ENCODE measurements around the gene SVOP. TPM values are rescaled to one million over a fixed set of nuclear protein-coding genes. Genes with fewer than 3 reads are reported as not detected.

SVOP gene
- total and polyA plus RNA-seq, 2 donors (not counting 1 experiment from before 2014, with no cell fraction given) = not detected

DNA sequence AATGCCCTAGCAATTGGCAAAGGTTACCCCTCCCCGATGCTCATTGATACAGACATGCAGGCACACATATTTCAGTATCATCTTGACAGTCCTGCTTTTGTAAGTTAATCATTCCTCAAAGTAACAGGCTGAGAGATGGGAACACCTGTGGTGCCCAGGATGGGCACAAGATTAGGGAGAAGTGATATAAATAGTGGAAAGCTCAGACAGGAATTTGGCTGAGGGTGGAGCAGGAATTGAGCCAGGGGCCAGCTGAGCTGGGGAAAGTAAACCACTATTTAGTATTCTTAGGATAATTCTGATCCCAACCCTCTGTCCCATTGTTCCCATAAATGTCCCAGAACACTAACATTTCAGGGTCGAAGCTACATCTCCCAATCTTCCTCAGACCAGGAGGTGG is 102.7 kb downstream of the SVOP start:
- Histone ChIP-seq H3K4me1 (ENCODE audit: control insufficient read depth, extremely low read depth, insufficient read depth, low read length) (no peaks in the 10 kb centered on the region), H3K79me2 (ENCODE audit: control insufficient read depth, insufficient read depth, low read length) (no peaks in the 10 kb centered on the region), H3K27ac (ENCODE audit: insufficient read depth, low read length) (no peak overlapping the region), H3K9ac (ENCODE audit: insufficient read depth, low read length) (no peak overlapping the region), H3K36me3 (ENCODE audit: control insufficient read depth, insufficient read depth, low read length) (no peaks in the 10 kb centered on the region), H3K4me2 (ENCODE audit: extremely low read depth, insufficient read depth, low read length) (no peak overlapping the region), H3K27me3 (ENCODE audit: control insufficient read depth, insufficient read depth, low read length) (no peaks in the 10 kb centered on the region), H2AFZ (ENCODE audit: low read length) (no peak overlapping the region), H3K4me3 (replicated peaks in 1 of 4; ENCODE audit: control extremely low read depth in 1 of 4, insufficient read depth in 1 of 4, low read depth in 3 of 4, low read length in 4 of 4) (no peak overlapping the region), H3K9me3 (ENCODE audit: control insufficient read depth, insufficient read depth, low read depth, low read length) (no peaks in the 10 kb centered on the region), H4K20me1 (ENCODE audit: control insufficient read depth, extremely low read depth, insufficient read depth, low read length) (no peaks in the 10 kb centered on the region)
- TF ChIP-seq EZH2 (IDR thresholded peaks at IDR 0.05; ENCODE audit: low read length, missing control alignments) = no peak
- TF ChIP-seq CTCF (conservative IDR thresholded peaks at IDR 0.05 in 1 of 2, IDR thresholded peaks at IDR 0.05 in 1 of 2; ENCODE audit: low read depth in 1 of 2, low read length in 2 of 2) = no peak
- DNase-seq (ENCODE audit: low read depth in 2 of 2) = no peak

GRCh38 chr12:108916336-108916735 is 104.5 kb downstream of the SVOP start:
- TF ChIP-seq CTCF (conservative IDR thresholded peaks at IDR 0.05 in 1 of 2, IDR thresholded peaks at IDR 0.05 in 1 of 2; ENCODE audit: low read depth in 1 of 2, low read length in 2 of 2) = no peak
- no peak for TF ChIP-seq EZH2 (IDR thresholded peaks at IDR 0.05; ENCODE audit: low read length, missing control alignments)
- Histone ChIP-seq H3K4me2 (ENCODE audit: extremely low read depth, insufficient read depth, low read length) (no peak overlapping the region), H3K79me2 (ENCODE audit: control insufficient read depth, insufficient read depth, low read length) (no peaks in the 10 kb centered on the region), H3K27ac (ENCODE audit: insufficient read depth, low read length) (no peak overlapping the region), H3K27me3 (ENCODE audit: control insufficient read depth, insufficient read depth, low read length) (no peaks in the 10 kb centered on the region), H3K4me3 (replicated peaks in 1 of 4; ENCODE audit: control extremely low read depth in 1 of 4, insufficient read depth in 1 of 4, low read depth in 3 of 4, low read length in 4 of 4) (no peak overlapping the region), H3K9me3 (ENCODE audit: control insufficient read depth, insufficient read depth, low read depth, low read length) (no peaks in the 10 kb centered on the region), H3K9ac (ENCODE audit: insufficient read depth, low read length) (no peak overlapping the region), H4K20me1 (ENCODE audit: control insufficient read depth, extremely low read depth, insufficient read depth, low read length) (no peaks in the 10 kb centered on the region), H3K36me3 (ENCODE audit: control insufficient read depth, insufficient read depth, low read length) (no peaks in the 10 kb centered on the region), H3K4me1 (ENCODE audit: control insufficient read depth, extremely low read depth, insufficient read depth, low read length) (no peaks in the 10 kb centered on the region), H2AFZ (ENCODE audit: low read length) (no peak overlapping the region)
- DNase-seq (ENCODE audit: low read depth in 2 of 2) = no peak

DNA sequence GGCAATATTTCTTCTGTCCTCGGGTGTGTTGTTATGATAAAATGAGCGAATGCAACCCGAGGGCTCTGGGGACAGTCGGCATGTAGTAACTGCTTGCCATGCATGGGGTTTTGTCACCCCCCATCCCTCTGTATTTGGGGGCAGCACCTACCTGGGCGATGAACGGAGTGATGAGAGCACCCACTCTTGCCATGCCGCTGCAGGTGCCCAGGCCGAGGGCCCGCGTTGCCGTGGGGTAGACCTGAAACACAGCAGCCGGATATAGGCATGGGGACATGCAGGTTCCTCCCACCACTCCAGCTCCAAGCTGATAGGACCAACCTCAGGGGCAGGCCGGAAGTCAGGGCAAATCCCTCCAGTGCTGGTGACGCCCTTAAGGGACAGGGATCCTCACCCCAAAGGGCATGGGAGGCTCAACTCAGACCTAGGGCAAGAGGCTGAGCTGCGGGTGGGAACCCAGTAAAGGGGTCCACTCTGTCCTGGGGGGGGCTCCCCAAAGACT is 105.2 kb downstream of the SVOP start:
- no peak for TF ChIP-seq EZH2 (IDR thresholded peaks at IDR 0.05; ENCODE audit: low read length, missing control alignments)
- no peak for TF ChIP-seq CTCF (conservative IDR thresholded peaks at IDR 0.05 in 1 of 2, IDR thresholded peaks at IDR 0.05 in 1 of 2; ENCODE audit: low read depth in 1 of 2, low read length in 2 of 2)
- no peak overlapping the region for H3K4me3 ChIP-seq (replicated peaks in 1 of 4; ENCODE audit: control extremely low read depth in 1 of 4, insufficient read depth in 1 of 4, low read depth in 3 of 4, low read length in 4 of 4)

More for the DNA sequence above, 105.2 kb downstream of the SVOP start:
- no peaks in the 10 kb centered on the region for H3K79me2 ChIP-seq (ENCODE audit: control insufficient read depth, insufficient read depth, low read length)
- H3K4me1 ChIP-seq (ENCODE audit: control insufficient read depth, extremely low read depth, insufficient read depth, low read length) = no peaks in the 10 kb centered on the region
- DNase-seq (ENCODE audit: low read depth in 2 of 2) = no peak
- H3K27ac ChIP-seq (ENCODE audit: insufficient read depth, low read length) = no peak overlapping the region
- no peak overlapping the region for H2AFZ ChIP-seq (ENCODE audit: low read length)
- no peaks in the 10 kb centered on the region for H3K36me3 ChIP-seq (ENCODE audit: control insufficient read depth, insufficient read depth, low read length)
- H4K20me1 ChIP-seq (ENCODE audit: control insufficient read depth, extremely low read depth, insufficient read depth, low read length) = no peaks in the 10 kb centered on the region
- no peaks in the 10 kb centered on the region for H3K27me3 ChIP-seq (ENCODE audit: control insufficient read depth, insufficient read depth, low read length)
- no peak overlapping the region for H3K9ac ChIP-seq (ENCODE audit: insufficient read depth, low read length)
- no peaks in the 10 kb centered on the region for H3K9me3 ChIP-seq (ENCODE audit: control insufficient read depth, insufficient read depth, low read depth, low read length)
- no peak overlapping the region for H3K4me2 ChIP-seq (ENCODE audit: extremely low read depth, insufficient read depth, low read length)
